Fibroblast of pulmonary artery (primary cell): Measurements from ENCODE around the gene HELT.

Experiments used
- DNase-seq: peaks from one replicate; pipeline ENCODE4 v3.0.0-alpha.2; 2010; ENCODE audit warnings: low read depth
- H3K4me3 ChIP-seq: replicated peaks from 2 replicates; pipeline ENCODE4 v1.5.1; 2011; ENCODE audit warnings: low read depth, mild to moderate bottlenecking, control low read depth, low read length, moderate library complexity
- TF ChIP-seq, protein P1 (sequence below): IDR thresholded peaks from 2 replicates; pipeline ENCODE4 v1.5.1; 2011; ENCODE audit warnings: mild to moderate bottlenecking, control low read depth, low read length, inconsistent platforms; ENCODE audit errors: missing control alignments

Gene HELT

DNA sequence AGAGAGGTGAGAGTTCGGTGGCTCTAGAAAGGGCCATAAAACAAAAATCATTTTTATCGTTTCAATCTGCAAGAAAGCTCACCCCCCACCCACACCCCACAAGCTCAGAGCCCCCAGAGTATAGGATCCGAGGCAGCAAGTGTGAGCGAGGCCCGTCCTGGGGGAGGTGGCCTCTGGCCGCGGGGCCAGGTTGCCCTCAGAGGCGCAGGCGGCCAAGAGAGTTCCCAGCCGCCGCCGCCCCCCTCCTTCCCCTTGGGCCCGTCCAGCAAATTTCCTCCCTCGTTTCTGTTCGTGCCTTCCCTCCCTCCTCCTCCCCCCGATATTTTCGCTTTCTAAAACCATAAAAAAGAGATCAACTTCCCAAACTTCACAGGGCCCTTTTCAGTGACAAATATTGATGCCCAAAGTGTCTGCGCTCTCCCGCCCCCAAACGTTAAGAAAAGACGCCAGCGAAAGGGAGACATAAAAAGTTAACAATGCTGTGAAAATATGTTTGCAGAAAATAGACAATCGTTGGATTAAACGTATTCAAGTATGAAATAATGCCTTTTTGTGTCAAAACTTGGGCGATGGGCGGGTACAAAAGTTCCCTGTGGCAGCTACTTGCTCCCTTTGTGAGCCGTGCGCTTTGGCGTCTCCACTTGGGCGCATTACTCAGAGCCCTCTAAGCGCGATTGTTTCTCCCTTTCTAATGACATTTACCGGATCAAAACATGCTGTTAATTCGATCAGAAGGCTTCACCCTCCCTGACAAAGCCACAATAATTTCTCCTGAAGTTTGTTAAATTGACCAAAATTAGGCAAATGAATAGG is 1.1 kb upstream of the HELT start:
- TF ChIP-seq, protein P1, sequence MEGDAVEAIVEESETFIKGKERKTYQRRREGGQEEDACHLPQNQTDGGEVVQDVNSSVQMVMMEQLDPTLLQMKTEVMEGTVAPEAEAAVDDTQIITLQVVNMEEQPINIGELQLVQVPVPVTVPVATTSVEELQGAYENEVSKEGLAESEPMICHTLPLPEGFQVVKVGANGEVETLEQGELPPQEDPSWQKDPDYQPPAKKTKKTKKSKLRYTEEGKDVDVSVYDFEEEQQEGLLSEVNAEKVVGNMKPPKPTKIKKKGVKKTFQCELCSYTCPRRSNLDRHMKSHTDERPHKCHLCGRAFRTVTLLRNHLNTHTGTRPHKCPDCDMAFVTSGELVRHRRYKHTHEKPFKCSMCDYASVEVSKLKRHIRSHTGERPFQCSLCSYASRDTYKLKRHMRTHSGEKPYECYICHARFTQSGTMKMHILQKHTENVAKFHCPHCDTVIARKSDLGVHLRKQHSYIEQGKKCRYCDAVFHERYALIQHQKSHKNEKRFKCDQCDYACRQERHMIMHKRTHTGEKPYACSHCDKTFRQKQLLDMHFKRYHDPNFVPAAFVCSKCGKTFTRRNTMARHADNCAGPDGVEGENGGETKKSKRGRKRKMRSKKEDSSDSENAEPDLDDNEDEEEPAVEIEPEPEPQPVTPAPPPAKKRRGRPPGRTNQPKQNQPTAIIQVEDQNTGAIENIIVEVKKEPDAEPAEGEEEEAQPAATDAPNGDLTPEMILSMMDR: no peak
- no peak overlapping the region for H3K4me3 ChIP-seq
- DNase-seq: peak; percentile 20

DNA sequence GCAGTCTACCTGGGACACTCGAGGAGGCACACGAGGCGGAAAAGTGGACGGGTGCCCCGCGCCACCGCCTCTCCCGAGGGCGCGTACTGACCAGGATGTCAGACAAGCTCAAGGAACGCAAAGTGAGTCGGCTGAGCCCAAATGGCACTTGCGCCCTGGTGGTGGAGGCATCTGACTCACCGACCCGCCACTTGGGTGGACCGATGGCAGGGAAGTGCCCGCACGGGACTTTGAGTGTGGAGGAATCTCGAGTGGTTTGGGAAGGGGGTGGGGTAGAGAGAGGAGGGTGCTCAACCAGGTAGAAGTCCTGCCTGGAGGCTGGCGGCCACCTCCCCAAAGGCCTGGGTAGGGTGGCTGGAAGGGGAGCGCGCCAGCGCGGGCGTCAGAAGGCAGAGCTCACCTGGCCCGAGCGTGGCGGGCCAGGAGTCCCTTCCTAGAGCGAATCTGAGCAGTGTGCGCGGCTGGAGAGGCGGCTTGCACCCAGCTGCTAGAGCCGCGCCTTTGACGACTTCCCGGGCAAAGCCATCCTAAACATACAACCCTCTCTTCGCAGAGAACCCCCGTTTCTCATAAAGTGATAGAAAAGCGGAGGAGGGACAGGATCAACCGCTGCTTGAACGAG is 655 bp downstream of the HELT start:
- TF ChIP-seq, protein P1: no peak
- no peak overlapping the region for H3K4me3 ChIP-seq
- no peak for DNase-seq

DNA sequence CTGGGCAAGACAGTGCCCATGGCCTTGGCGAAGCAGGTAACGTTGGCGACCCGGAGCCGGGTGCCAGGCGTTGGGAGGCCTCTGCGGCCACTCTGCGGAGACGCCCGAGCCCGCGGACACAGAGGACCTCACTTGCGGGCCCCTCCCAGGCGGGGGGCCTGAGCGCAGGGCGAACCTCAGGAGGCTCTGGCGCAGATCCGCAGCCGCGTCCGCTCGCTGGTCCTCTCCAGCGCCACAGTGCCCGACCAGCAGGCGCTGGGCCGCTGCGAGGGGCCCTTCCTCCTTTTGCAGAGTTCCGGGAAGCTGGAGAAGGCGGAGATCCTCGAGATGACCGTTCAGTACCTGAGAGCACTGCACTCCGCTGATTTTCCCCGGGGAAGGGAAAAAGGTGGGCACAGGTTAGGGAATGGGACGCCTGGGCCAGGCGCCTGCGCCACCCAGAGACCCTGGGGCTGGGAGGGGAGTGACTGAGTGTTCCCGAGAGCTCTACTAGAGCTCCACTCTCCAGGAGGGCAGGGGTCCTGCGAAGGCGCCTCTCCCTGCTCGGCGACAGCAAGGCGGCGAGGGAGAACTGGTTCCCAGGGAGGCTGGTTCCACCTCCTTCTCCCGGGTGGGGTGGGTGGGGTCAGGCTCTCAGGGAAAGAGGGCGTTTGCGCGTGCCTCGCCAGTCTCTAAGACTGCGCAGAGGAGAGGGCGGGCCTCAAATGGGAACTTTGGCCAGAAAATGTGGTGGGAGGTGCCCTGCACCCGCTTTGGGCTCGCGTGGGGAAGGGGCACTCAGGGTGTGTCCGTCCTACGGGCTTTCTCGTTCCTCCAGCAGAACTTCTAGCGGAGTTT is 1.4 kb downstream of the HELT start:
- no peak overlapping the region for H3K4me3 ChIP-seq
- no peak for DNase-seq

DNA sequence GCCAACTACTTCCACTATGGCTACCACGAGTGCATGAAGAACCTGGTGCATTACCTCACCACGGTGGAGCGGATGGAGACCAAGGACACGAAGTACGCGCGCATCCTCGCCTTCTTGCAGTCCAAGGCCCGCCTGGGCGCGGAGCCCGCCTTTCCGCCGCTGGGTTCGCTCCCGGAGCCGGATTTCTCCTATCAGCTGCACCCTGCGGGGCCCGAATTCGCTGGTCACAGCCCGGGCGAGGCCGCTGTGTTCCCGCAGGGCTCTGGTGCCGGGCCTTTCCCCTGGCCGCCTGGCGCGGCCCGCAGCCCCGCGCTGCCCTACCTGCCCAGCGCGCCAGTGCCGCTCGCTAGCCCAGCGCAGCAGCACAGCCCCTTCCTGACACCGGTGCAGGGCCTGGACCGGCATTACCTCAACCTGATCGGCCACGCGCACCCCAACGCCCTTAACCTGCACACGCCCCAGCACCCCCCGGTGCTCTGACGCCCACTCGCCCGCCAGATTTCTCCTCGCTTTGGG is 2.1 kb downstream of the HELT start:
- no peak for DNase-seq
- no peak overlapping the region for H3K4me3 ChIP-seq
- TF ChIP-seq, protein P1: no peak

More for the DNA sequence above, 1.4 kb downstream of the HELT start:
- TF ChIP-seq, protein P1: no peak

GRCh38 chr4:185020863-185021761 is 2.8 kb downstream of the HELT start:
- H3K4me3 ChIP-seq: no peak overlapping the region
- no peak for DNase-seq
- TF ChIP-seq, protein P1: no peak

- TF ChIP-seq, protein P1: no peak
- H3K4me3 ChIP-seq: no peak overlapping the region
- no peak for DNase-seq
Measured at GRCh38 chr4:185023471-185023870, 5.2 kb downstream of the HELT start.
